ENCODE measurements around the gene TJAP1.

The TJAP1 gene

GRCh38 chr6:43541774-43542471 lies 64.6 kb downstream of the TJAP1 start:
- DNase-seq, result no peak

GRCh38 chr6:43544461-43544860 lies 67.1 kb downstream of the TJAP1 start:
- no peak for DNase-seq

DNA sequence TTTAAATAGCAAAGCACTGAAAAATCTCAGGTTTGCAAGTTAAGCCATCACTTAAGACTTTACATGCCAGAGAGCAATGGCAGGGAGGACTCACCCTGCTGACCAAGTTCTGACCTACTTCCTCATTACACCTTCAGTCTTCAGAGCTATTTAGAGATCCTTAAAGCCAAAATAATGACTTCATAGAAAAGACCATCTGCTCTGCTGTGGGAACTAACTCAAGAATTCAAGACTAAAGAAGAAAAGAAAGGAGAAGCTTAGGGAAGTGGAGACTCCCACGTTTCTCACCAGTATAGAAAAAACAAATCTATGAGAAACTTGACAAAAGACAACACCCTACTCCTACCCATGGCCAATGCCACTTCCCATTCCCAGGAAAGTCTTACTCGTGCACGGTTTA lies 69.9 kb downstream of the TJAP1 start:
- no peak for DNase-seq
